Endothelial cell of umbilical vein (primary cell): ENCODE results near the gene ATF7IP. TPM values are rescaled to one million over a fixed set of nuclear protein-coding genes. Genes with fewer than 3 reads are reported as not detected.

Experiments used
- BruUV-seq: library from RNA; stranded (reverse); fragments of 400-500 nt; replicated peaks from 2 replicates; lab custom pipeline; 2021; lab: Mats Ljungman, UMichigan
- CTCF ChIA-PET: fragments of 300-600, 350-600 bp; sonication (Branson Sonifier 250); formaldehyde crosslinking; loops from one replicate; lab custom pipeline; 2021; ENCODE audit warnings: antibody characterized with exemption, inconsistent platforms; lab: Charles Lee
- POLR2A ChIA-PET: fragments of 300-600, 350-600 bp; sonication (Branson Sonifier 250); formaldehyde crosslinking; loops from one replicate; lab custom pipeline; 2021; ENCODE audit warnings: antibody characterized with exemption, inconsistent platforms; lab: Charles Lee
- DNase-seq: peaks from one replicate; pipeline ENCODE4 v3.0.0-alpha.2; 2011; ENCODE audit warnings: low read depth, low spot score
- FAIRE-seq: peaks from 2 replicates; lab custom pipeline; 2011; peaks lifted over from hg19 to GRCh38; lab: Jason Lieb, UNC
- H2AFZ ChIP-seq: 2 replicates; pipeline ENCODE4 v1.6.0; 2012; ENCODE audit warnings: low read depth, low read length, control low read depth, inconsistent platforms
- H3K27ac ChIP-seq: 2 replicates; pipeline ENCODE4 v1.5.1; 2011; ENCODE audit warnings: low read depth, mild to moderate bottlenecking, control low read depth, low read length, moderate library complexity; ENCODE audit not compliant: insufficient read depth
- H3K27me3 ChIP-seq, 2 experiments: 2 replicates each; pipeline versions ENCODE4 v1.6.0 to v1.6.1; 2011; ENCODE audit warnings: low read length in 2 of 2, mixed read lengths in 1 of 2; ENCODE audit not compliant: control insufficient read depth in 2 of 2, insufficient read depth in 2 of 2
- H3K36me3 ChIP-seq, 2 experiments: 2 replicates in 1 of 2; 3 replicates in 1 of 2; pipeline ENCODE4 v1.5.1; 2011; ENCODE audit warnings: low read length in 2 of 2, mild to moderate bottlenecking in 1 of 2, moderate library complexity in 1 of 2; ENCODE audit not compliant: control insufficient read depth in 2 of 2, insufficient read depth in 2 of 2; ENCODE audit errors: extremely low read depth in 1 of 2
- H3K4me1 ChIP-seq: 3 replicates; pipeline ENCODE4 v1.5.1; 2011; ENCODE audit warnings: mild to moderate bottlenecking, low read length; ENCODE audit not compliant: control insufficient read depth, insufficient read depth; ENCODE audit errors: extremely low read depth
- H3K4me2 ChIP-seq: 2 replicates; pipeline ENCODE4 v1.6.1; 2011; ENCODE audit warnings: low read length, control low read depth, mixed read lengths; ENCODE audit not compliant: insufficient read depth
- H3K4me3 ChIP-seq, 3 experiments: fragments of 200-600 bp in 1 of 3; sonication (generic), shearing (Covaris generic) in 1 of 3; replicated peaks in 1 of 3; 2 replicates each; pipeline ENCODE4 v1.5.1; 2011 to 2016; ENCODE audit warnings: control low read depth in 3 of 3, low read length in 3 of 3, mild to moderate bottlenecking in 2 of 3, inconsistent platforms in 1 of 3, low read depth in 1 of 3, moderate library complexity in 1 of 3; ENCODE audit not compliant: insufficient read depth in 1 of 3
- H3K79me2 ChIP-seq: 2 replicates; pipeline ENCODE4 v1.6.0; 2012; ENCODE audit warnings: low read length, inconsistent platforms; ENCODE audit not compliant: control insufficient read depth, insufficient read depth
- H3K9ac ChIP-seq: replicated peaks from 2 replicates; pipeline ENCODE3; 2011; ENCODE audit warnings: low read length, control low read depth; ENCODE audit not compliant: insufficient read depth; ENCODE audit errors: extremely low read depth
- H3K9me1 ChIP-seq: replicated peaks from 3 replicates; pipeline ENCODE4 v1.6.0; 2011; ENCODE audit warnings: mild to moderate bottlenecking, low read length; ENCODE audit not compliant: control insufficient read depth, insufficient read depth; ENCODE audit errors: extremely low read depth
- H3K9me3 ChIP-seq: replicated peaks from 2 replicates; pipeline ENCODE4 v1.5.1; 2012; ENCODE audit warnings: low read length, inconsistent platforms; ENCODE audit not compliant: control insufficient read depth, insufficient read depth
- H4K20me1 ChIP-seq: replicated peaks from 2 replicates; pipeline ENCODE3; 2011; ENCODE audit warnings: mild to moderate bottlenecking, low read length; ENCODE audit not compliant: control insufficient read depth, insufficient read depth; ENCODE audit errors: extremely low read depth
- EZH2 ChIP-seq: IDR thresholded peaks from 2 replicates; pipeline ENCODE4 v1.6.1; 2012; ENCODE audit warnings: borderline replicate concordance, low read depth, mild to moderate bottlenecking, moderate library complexity, low read length, inconsistent platforms; ENCODE audit not compliant: severe bottlenecking
- FOS ChIP-seq: IDR thresholded peaks from 2 replicates; pipeline ENCODE4 v1.6.1; 2011; ENCODE audit warnings: mild to moderate bottlenecking, low read length, moderate library complexity, borderline replicate concordance; ENCODE audit not compliant: insufficient read depth
- GATA2 ChIP-seq: IDR thresholded peaks from 2 replicates; pipeline ENCODE4 v1.7.0; 2011; ENCODE audit warnings: low read depth, mild to moderate bottlenecking, moderate library complexity, mixed read lengths, low read length; ENCODE audit not compliant: insufficient read length, insufficient read depth
- JUN ChIP-seq: IDR thresholded peaks from 2 replicates; pipeline ENCODE4 v1.6.1; 2011; ENCODE audit warnings: borderline replicate concordance, low read depth; ENCODE audit not compliant: insufficient read length, insufficient read depth
- MYC ChIP-seq: IDR thresholded peaks from one replicate; pipeline ENCODE4 v1.6.1; 2011; ENCODE audit warnings: mild to moderate bottlenecking, low read depth, low read length
- POLR2A ChIP-seq: IDR thresholded peaks from 2 replicates; pipeline ENCODE4 v1.6.1; 2012; ENCODE audit warnings: low read depth, mild to moderate bottlenecking, control low read depth, low read length
- POLR2AphosphoS5 ChIP-seq: IDR thresholded peaks from 2 replicates; pipeline ENCODE4 v1.6.1; 2012; ENCODE audit warnings: low read depth, mild to moderate bottlenecking, control low read depth, low read length, moderate library complexity; ENCODE audit not compliant: insufficient read depth
- dilution Hi-C: fragments of 300-500 bp; cut with MboI; formaldehyde crosslinking; loops from one replicate; pipeline ENCODE4 v1.15.0; 2019; ENCODE audit warnings: low sequenced_read_pairs; ENCODE audit not compliant: extremely low pct_ligation_motif_present
- intact Hi-C: fragments of 100-400 bp; cut with micrococcal nuclease; formaldehyde crosslinking; loops from one replicate; pipeline ENCODE4 v1.10.0; 2022
- polyA plus RNA-seq, 4 experiments: library from polyadenylated mRNA; depleted of rRNA in 3 of 4; stranded (reverse) in 3 of 4; unstranded in 1 of 4; fragments of >200 nt; gene quantifications; 2 replicates each; pipeline versions ENCODE4 v1.2.1 to v1.2.3, GENCODE V29; 2011 to 2012; ENCODE audit warnings: missing spikeins in 1 of 4
- total RNA-seq: library from RNA; stranded (reverse); gene quantifications from 2 replicates; pipeline ENCODE4 v1.2.3, GENCODE V29; 2021
- TF ChIP-seq, protein P1 (sequence below): IDR thresholded peaks from 2 replicates; pipeline ENCODE4 v1.6.1; 2011; ENCODE audit not compliant: insufficient read depth, insufficient read length
- TF ChIP-seq, protein P2 (sequence below), 2 donors: IDR thresholded peaks; 1 replicate in 1 of 2; 2 replicates in 1 of 2; pipeline ENCODE4 v1.5.1; 2011; ENCODE audit warnings: low read length in 2 of 2, mild to moderate bottlenecking in 2 of 2, moderate library complexity in 2 of 2, control low read depth in 1 of 2, inconsistent platforms in 1 of 2, low read depth in 1 of 2; ENCODE audit not compliant: insufficient read depth in 1 of 2; ENCODE audit errors: extremely low read depth in 1 of 2

ATF7IP gene
- total and polyA plus RNA-seq, 2 donors (not counting 3 experiments of a cell fraction or from before 2014, with no cell fraction given) = 14.5 to 73.5 TPM

DNA sequence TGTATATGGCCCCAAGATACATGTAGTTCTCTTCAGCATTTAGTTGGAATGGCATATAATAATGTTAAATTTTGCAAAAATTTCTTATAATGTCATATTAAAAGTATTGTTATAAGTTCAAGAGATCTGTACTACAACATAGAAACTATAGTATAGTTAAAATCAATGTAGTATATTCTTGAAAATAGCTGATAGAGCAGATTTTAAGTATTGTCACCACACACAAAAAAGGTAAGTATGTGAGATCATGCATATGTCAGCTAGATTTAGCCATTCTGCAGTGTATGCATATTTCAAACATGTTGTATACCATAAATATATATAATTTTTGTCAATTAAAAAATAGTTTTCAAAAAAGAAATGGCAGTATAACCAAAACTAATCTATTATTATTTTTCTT, 115.7 kb downstream of the ATF7IP start:
- ChIA-PET CTCF (interaction anchor here (1.0 to 1.1 kb wide), 2 partner anchors 27 to 243 kb away, joined by 4 read pairs; no protein-coding TSS in a partner anchor), POLR2A (no interaction called here)
- no peak overlapping the region for H3K4me3 ChIP-seq
- H3K9me1 ChIP-seq = peaks cover 3% of the 10 kb centered on the region
- no peaks in the 10 kb centered on the region for H3K4me1 ChIP-seq
- H3K9ac ChIP-seq = no peak overlapping the region
- H3K27ac ChIP-seq = no peak overlapping the region
- H3K79me2 ChIP-seq = no peaks in the 10 kb centered on the region
- FAIRE-seq = no peak
- intact Hi-C loops = no loop called here
- no peaks in the 10 kb centered on the region for H3K27me3 ChIP-seq
- no peak overlapping the region for H3K4me2 ChIP-seq
- no peaks in the 10 kb centered on the region for H4K20me1 ChIP-seq
- H3K36me3 ChIP-seq = peaks cover 13 to 18% of the 10 kb centered on the region in 2 experiments
- no peak overlapping the region for H2AFZ ChIP-seq
- dilution Hi-C loops = no loop called here
- TF ChIP-seq MYC = no peak
- no peak for TF ChIP-seq GATA2
- TF ChIP-seq POLR2AphosphoS5 = no peak
- TF ChIP-seq, protein P1, sequence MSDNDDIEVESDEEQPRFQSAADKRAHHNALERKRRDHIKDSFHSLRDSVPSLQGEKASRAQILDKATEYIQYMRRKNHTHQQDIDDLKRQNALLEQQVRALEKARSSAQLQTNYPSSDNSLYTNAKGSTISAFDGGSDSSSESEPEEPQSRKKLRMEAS = no peak
- TF ChIP-seq, protein P2, sequence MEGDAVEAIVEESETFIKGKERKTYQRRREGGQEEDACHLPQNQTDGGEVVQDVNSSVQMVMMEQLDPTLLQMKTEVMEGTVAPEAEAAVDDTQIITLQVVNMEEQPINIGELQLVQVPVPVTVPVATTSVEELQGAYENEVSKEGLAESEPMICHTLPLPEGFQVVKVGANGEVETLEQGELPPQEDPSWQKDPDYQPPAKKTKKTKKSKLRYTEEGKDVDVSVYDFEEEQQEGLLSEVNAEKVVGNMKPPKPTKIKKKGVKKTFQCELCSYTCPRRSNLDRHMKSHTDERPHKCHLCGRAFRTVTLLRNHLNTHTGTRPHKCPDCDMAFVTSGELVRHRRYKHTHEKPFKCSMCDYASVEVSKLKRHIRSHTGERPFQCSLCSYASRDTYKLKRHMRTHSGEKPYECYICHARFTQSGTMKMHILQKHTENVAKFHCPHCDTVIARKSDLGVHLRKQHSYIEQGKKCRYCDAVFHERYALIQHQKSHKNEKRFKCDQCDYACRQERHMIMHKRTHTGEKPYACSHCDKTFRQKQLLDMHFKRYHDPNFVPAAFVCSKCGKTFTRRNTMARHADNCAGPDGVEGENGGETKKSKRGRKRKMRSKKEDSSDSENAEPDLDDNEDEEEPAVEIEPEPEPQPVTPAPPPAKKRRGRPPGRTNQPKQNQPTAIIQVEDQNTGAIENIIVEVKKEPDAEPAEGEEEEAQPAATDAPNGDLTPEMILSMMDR (IDR thresholded peaks at IDR 0.05; ENCODE audit: extremely low read depth in 1 of 2, insufficient read depth in 1 of 2, low read depth in 1 of 2, low read length in 2 of 2) = no peak
- TF ChIP-seq EZH2 = no peak
- TF ChIP-seq JUN = no peak
- TF ChIP-seq FOS = no peak
- TF ChIP-seq POLR2A = no peak
- H3K9me3 ChIP-seq = no peaks in the 10 kb centered on the region
- BruUV-seq = no TSS peak
- DNase-seq = no peak
